ENCODE results near the gene EHMT1.

Gene EHMT1

GRCh38 chr9:137787381-137787780 is 168.6 kb downstream of the EHMT1 start:
- DNase-seq (ENCODE audit: low read depth in 2 of 2) = no peak

- no peak for DNase-seq (ENCODE audit: low read depth in 2 of 2)
Measured at GRCh38 chr9:137787786-137788505, 169.1 kb downstream of the EHMT1 start.

GRCh38 chr9:137788561-137789294 is 169.9 kb downstream of the EHMT1 start:
- DNase-seq (ENCODE audit: low read depth in 2 of 2) = no peak

- DNase-seq (ENCODE audit: low read depth in 2 of 2) = no peak
Measured at GRCh38 chr9:137789295-137789895, 170.6 kb downstream of the EHMT1 start.

- no peak for DNase-seq (ENCODE audit: low read depth in 2 of 2)
Measured at GRCh38 chr9:137791947-137792346, 173.1 kb downstream of the EHMT1 start.

- no peak for DNase-seq (ENCODE audit: low read depth in 2 of 2)
Measured at GRCh38 chr9:137793196-137793841, 174.5 kb downstream of the EHMT1 start.

- DNase-seq (ENCODE audit: low read depth in 2 of 2) = no peak
Measured at GRCh38 chr9:137795156-137795666, 176.4 kb downstream of the EHMT1 start.

- no peak for DNase-seq (ENCODE audit: low read depth in 2 of 2)
Measured at GRCh38 chr9:137797206-137798120, 178.7 kb downstream of the EHMT1 start.

GRCh38 chr9:137798142-137798541 is 179.3 kb downstream of the EHMT1 start:
- no peak for DNase-seq (ENCODE audit: low read depth in 2 of 2)

GRCh38 chr9:137798901-137799629 is 180.3 kb downstream of the EHMT1 start:
- no peak for DNase-seq (ENCODE audit: low read depth in 2 of 2)

GRCh38 chr9:137799630-137799983 is 180.8 kb downstream of the EHMT1 start:
- DNase-seq (ENCODE audit: low read depth in 2 of 2) = no peak

- DNase-seq (ENCODE audit: low read depth in 2 of 2) = no peak
Measured at GRCh38 chr9:137800196-137801022, 181.6 kb downstream of the EHMT1 start.

- DNase-seq (ENCODE audit: low read depth in 2 of 2) = no peak
Measured at GRCh38 chr9:137801023-137801319, 182.2 kb downstream of the EHMT1 start.

- DNase-seq (ENCODE audit: low read depth in 2 of 2) = no peak
Measured at GRCh38 chr9:137802021-137802420, 183.2 kb downstream of the EHMT1 start.

GRCh38 chr9:137802521-137803243 is 183.9 kb downstream of the EHMT1 start:
- no peak for DNase-seq (ENCODE audit: low read depth in 2 of 2)

GRCh38 chr9:137804908-137805630 is 186.3 kb downstream of the EHMT1 start:
- DNase-seq (ENCODE audit: low read depth in 2 of 2) = no peak

- DNase-seq (ENCODE audit: low read depth in 2 of 2) = no peak
Measured at GRCh38 chr9:137807721-137808703, 189.2 kb downstream of the EHMT1 start.

All from stimulated activated CD8-positive, alpha-beta memory T cell treated with anti-CD3 and anti-CD28 coated beads, Interleukin-2, amount 100 ng/mL, for 48 hours (primary cell).